Mucosa of descending colon (tissue), 3 donors: Measurements from ENCODE around the gene HOXC11. TPM values are rescaled to one million over a fixed set of nuclear protein-coding genes. Genes with fewer than 3 reads are reported as not detected.

ENCODE experiments used
- ATAC-seq: fragments of 200-7000 bp; cut with Tn5 transposase; one replicate; pipeline ENCODE4 v1.9.1; 2020; ENCODE audit warnings: mild to moderate bottlenecking, moderate library complexity
- DNase-seq, 3 donors: peaks; one replicate each; pipeline ENCODE4 v3.0.0-alpha.2; 2020
- H3K36me3 ChIP-seq: fragments of 200-600 bp; one replicate; pipeline ENCODE4 v1.8.0; 2021; ENCODE audit warnings: low read depth, mild to moderate bottlenecking
- H3K4me1 ChIP-seq: fragments of 200-600 bp; one replicate; pipeline ENCODE4 v1.8.0; 2021; ENCODE audit warnings: low read depth, mild to moderate bottlenecking
- H3K4me3 ChIP-seq: fragments of 200-600 bp; one replicate; pipeline ENCODE4 v1.8.0; 2021; ENCODE audit warnings: mild to moderate bottlenecking
- H3K9me3 ChIP-seq: fragments of 200-600 bp; one replicate; pipeline ENCODE4 v1.8.0; 2021; ENCODE audit warnings: mild to moderate bottlenecking
- intact Hi-C, 2 donors: fragments of 100-400 bp; cut with DNase I in 1 of 2; cut with micrococcal nuclease in 1 of 2; formaldehyde crosslinking; loops; one replicate each; pipeline versions ENCODE4 v1.11.0 to v1.11.1; 2022; cut with DNase I, micrococcal nuclease
- total RNA-seq, 3 donors: library from RNA; stranded (reverse); fragmentation: NEBNext Ultra II Directional in 2 of 3; extraction: Animal tissue kit (Norgen Biotek cat#: 25700) in 2 of 3; gene quantifications; one replicate each; pipeline versions ENCODE4 v1.2.1 to v1.2.4, GENCODE V29; 2021 to 2023
- TF ChIP-seq, protein P1 (sequence below): fragments of 200-600 bp; IDR thresholded peaks from one replicate; pipeline ENCODE4 v1.8.0; 2022; ENCODE audit warnings: antibody characterized with exemption, mild to moderate bottlenecking
- donor health status: DM: no; HTN: no; CAD: no; lungs with moderate emphysema.
- donor health status: DM: no; HTN: no; CAD: no.
- donor health status: DM: no; HTN: yes; CAD: no.

The HOXC11 gene
- total RNA-seq, 3 donors from 2014 or later = not detected

DNA sequence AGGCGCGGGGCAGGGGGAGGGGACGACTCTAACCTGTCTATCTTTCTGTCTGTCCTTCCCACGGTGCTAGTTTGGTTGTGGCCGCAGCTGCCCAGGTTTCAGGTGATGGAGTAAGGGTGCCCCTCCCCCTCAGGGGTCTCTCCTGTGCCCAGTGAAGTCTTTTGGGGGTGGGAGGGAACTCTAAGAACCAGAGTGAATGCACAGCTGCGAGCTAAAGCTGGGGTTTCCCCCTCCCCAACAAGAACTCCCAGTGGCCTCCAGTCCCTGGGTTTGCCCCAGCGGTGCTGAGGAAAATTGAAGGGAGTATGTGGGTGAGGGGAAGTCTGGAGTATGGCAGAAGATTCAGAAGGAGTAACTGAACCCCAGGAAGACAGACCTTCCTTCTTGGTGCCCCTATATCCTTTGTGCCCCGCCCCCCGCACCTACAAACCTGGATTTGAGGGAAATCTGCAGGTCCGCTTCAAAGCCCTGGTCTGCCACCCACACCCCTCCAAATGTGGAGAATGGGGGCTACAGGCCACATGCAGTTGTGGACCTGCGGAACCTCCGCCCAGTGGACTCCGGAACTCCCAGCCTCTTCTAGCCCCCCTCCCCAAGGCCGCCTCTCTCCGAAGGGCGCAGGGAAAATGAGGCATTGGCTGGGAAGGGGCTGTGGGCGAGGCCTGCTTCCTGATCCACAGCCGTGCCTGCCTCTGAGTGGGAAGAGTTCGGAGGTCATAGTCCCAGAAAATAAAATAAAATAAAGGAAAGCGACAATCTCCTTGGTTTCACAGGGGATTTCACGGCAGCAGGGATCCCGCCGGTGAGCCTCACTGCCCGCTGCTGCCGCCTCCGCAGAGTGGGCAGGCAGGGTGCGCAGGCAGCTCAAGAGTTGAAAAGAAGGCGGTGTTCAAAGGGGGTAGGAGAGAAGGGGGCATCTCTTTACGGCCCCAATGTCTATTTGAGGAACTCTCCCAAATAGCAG lies 23.6 kb downstream of the HOXC11 start:
- H3K4me3 ChIP-seq = no peak overlapping the region
- TF ChIP-seq, protein P1, sequence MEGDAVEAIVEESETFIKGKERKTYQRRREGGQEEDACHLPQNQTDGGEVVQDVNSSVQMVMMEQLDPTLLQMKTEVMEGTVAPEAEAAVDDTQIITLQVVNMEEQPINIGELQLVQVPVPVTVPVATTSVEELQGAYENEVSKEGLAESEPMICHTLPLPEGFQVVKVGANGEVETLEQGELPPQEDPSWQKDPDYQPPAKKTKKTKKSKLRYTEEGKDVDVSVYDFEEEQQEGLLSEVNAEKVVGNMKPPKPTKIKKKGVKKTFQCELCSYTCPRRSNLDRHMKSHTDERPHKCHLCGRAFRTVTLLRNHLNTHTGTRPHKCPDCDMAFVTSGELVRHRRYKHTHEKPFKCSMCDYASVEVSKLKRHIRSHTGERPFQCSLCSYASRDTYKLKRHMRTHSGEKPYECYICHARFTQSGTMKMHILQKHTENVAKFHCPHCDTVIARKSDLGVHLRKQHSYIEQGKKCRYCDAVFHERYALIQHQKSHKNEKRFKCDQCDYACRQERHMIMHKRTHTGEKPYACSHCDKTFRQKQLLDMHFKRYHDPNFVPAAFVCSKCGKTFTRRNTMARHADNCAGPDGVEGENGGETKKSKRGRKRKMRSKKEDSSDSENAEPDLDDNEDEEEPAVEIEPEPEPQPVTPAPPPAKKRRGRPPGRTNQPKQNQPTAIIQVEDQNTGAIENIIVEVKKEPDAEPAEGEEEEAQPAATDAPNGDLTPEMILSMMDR = no peak
- peaks cover 32% of the 10 kb centered on the region for H3K4me1 ChIP-seq
- ATAC-seq (no peak), DNase-seq (no peak)
- intact Hi-C loops = no loop called here
- H3K36me3 ChIP-seq = no peaks in the 10 kb centered on the region
- no peaks in the 10 kb centered on the region for H3K9me3 ChIP-seq

DNA sequence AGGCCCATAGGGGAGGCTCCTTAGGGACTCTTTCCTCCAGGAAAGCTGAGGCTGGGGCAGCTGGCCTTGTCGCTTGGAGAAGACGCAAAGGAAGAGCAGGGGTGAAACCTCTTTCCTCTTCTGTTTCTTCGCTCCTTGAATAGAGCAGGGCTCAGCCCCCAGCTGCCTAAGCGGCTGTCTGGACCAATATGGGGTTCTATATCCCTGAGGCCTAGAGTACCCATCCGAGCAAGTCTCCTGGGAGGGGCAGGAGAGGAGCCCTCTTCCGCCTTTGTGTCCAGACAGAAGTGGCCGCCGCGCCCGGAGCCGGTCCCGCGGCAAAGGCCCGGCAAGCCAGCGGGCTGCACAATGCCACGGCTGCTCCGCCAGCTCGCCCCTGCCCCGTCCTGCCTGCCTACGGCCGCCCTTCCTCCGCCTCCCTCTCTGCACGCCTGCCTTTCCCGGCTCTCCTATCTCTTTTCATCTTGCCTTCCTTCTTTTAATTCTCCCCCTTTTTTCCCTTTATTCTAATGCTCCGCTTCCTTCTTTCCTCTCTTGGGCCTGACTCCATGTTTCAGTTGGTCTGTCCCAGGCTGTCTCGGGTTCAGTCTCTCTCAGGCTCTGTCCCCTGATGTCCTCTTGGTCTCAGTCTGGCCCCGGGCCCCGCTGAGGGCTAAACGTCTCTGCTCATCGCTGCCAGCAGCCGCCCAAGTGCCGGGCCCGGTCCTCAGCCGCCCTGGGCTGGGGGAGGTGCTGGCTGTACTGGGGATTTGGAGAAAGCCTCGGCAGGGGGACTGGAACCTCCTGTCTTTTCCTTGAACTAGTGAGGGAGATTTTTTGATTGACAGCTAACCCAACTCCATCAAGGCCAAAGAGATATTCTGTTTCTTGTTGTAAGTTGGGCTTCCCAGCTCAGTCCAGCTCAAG lies 24.5 kb downstream of the HOXC11 start:
- Histone ChIP-seq H3K4me3 (no peak overlapping the region), H3K9me3 (no peaks in the 10 kb centered on the region), H3K4me1 (peaks cover 32% of the 10 kb centered on the region), H3K36me3 (no peaks in the 10 kb centered on the region)
- peak; percentile 8 for ATAC-seq
- intact Hi-C loops = no loop called here
- TF ChIP-seq, protein P1 = no peak
- DNase-seq = peak in 1 of 3 donors; percentile 22

DNA sequence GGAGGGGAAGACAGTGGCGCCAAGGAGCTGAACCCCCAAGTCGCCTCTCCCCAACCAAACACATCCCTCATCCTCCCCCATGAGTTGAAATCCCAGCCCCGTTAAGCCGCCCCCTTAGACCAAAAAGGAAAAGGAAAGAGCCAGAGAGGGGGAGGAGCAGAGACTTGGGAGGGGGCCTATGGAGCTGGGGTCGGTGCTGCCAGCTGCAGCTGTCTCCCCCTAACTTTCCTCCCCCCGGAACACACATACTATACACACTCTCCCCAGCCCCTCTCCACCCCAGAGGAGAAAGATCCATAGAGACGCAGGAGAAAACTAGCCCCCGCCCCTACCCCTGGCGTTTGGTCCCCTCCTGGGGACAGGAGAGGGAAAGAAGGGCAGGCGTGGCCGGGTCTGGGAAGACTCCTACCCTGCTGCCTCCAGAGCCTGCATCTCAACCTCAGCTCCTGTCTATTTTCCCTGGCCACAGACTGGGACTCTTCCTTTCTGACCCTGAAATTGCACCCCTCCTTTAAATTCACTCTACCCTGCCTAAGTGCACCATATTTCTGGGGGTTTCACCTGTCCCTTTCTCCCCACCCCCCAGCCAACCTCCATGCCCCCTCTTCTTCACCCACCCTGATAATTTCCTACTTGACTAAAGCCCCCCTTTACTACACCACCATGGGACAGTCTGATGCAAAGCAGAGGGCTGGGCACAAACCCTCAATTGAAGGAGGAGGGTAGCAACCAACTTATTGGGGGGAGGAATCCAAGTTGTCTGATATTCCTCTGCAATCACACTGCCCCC lies 25.4 kb downstream of the HOXC11 start:
- Histone ChIP-seq H3K4me3 (no peak overlapping the region), H3K4me1 (peaks cover 32% of the 10 kb centered on the region)

DNA sequence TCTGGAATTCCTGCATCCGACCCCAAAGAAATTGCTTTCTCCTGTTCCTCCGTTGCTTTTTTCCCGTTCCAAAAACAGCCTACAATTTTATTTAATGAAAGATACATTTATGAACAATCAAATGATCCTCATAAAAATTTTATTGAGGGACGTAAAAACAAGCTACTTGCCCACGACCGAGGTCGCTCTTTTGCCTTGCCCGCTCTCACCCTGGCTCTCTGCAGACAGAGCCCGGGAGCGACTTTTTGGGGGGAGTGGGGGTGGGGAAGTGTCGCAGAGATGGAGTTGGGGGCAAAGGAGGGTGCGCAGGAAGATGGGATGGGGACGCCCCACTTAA lies 25.9 kb downstream of the HOXC11 start:
- intact Hi-C loops = no loop called here
- no peaks in the 10 kb centered on the region for H3K9me3 ChIP-seq
- TF ChIP-seq, protein P1 = no peak
- ATAC-seq (no peak), DNase-seq (peak in 1 of 3 donors; percentile 15)
- H3K4me1 ChIP-seq = peaks cover 30% of the 10 kb centered on the region
- H3K36me3 ChIP-seq = no peaks in the 10 kb centered on the region
- no peak overlapping the region for H3K4me3 ChIP-seq

More for the DNA sequence above, 25.4 kb downstream of the HOXC11 start:
- intact Hi-C loops = no loop called here
- DNase-seq (peak in 1 of 3 donors; percentile 8), ATAC-seq (no peak)
- TF ChIP-seq, protein P1 = no peak
- Histone ChIP-seq H3K9me3 (no peaks in the 10 kb centered on the region), H3K36me3 (no peaks in the 10 kb centered on the region)

DNA sequence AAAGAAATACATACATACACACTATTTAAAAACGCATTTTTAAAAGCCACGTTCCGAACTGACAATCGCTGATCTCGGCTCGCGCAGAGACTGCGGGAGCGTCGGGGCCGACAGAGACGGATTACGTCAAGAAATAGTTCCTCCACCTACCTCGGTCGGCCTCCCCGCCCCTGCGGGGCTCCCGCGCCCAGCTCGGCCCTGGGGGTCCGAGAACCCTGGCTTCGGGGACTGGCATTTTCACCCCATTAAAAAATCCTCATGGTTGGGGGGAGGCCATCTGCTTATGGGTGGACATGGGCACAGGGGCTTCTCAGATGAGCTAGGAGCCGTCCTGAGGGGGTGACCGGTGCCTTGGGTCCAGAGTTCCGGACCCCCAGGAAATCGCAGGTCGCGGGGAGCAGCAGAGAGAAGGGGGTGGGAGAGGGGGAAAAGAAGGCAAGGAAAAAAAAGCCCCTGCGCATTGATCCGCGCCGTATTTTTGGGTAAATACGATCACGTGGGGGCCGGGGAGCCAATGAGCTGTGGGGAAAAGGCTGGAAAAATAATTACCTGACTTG lies 26.7 kb downstream of the HOXC11 start:
- ATAC-seq (no peak), DNase-seq (peak in 1 of 3 donors; percentile 20)
- no peaks in the 10 kb centered on the region for H3K36me3 ChIP-seq
- H3K9me3 ChIP-seq = no peaks in the 10 kb centered on the region
- peaks cover 23% of the 10 kb centered on the region for H3K4me1 ChIP-seq
- intact Hi-C loops = no loop called here
- TF ChIP-seq, protein P1 = no peak
- no peak overlapping the region for H3K4me3 ChIP-seq
